ENCODE data around the gene KIF26B.

DNA sequence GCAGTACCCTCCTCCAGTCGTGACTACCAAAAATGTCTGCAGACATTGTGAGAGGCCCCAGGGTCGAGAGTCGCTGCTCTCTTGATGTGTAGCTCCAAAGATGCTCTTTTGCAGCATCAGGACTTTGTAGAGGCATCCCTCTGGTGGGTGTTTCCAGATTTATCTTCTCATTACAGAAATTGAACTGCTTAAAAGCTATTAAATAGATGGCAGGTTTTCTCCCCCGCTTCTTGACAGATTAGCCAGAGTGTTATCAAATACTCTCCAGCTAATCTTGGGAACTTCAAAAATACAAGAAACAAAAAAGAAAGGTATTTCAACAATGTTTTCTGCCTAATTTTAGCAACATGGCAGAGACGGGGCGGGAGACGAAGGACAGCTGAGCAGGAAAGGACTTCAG lies 265.2 kb downstream of the KIF26B start:
- no peak for TF ChIP-seq CTCF (IDR thresholded peaks at IDR 0.05; ENCODE audit: poor library complexity, severe bottlenecking)
- TF ChIP-seq EZH2 (IDR thresholded peaks at IDR 0.05; ENCODE audit: borderline replicate concordance, insufficient read depth, low read length, poor library complexity, severe bottlenecking): no peak
- no peak for TF ChIP-seq EP300 (conservative IDR thresholded peaks at IDR 0.05; ENCODE audit: poor library complexity, severe bottlenecking)
- no peak for TF ChIP-seq MXI1 (conservative IDR thresholded peaks at IDR 0.05; ENCODE audit: poor library complexity, severe bottlenecking)
- TF ChIP-seq RAD21 (conservative IDR thresholded peaks at IDR 0.05): no peak
- TF ChIP-seq TAF1 (IDR thresholded peaks at IDR 0.05; ENCODE audit: low read depth): no peak
- TF ChIP-seq POLR2AphosphoS5 (IDR thresholded peaks at IDR 0.05): no peak
- TF ChIP-seq, protein P1, sequence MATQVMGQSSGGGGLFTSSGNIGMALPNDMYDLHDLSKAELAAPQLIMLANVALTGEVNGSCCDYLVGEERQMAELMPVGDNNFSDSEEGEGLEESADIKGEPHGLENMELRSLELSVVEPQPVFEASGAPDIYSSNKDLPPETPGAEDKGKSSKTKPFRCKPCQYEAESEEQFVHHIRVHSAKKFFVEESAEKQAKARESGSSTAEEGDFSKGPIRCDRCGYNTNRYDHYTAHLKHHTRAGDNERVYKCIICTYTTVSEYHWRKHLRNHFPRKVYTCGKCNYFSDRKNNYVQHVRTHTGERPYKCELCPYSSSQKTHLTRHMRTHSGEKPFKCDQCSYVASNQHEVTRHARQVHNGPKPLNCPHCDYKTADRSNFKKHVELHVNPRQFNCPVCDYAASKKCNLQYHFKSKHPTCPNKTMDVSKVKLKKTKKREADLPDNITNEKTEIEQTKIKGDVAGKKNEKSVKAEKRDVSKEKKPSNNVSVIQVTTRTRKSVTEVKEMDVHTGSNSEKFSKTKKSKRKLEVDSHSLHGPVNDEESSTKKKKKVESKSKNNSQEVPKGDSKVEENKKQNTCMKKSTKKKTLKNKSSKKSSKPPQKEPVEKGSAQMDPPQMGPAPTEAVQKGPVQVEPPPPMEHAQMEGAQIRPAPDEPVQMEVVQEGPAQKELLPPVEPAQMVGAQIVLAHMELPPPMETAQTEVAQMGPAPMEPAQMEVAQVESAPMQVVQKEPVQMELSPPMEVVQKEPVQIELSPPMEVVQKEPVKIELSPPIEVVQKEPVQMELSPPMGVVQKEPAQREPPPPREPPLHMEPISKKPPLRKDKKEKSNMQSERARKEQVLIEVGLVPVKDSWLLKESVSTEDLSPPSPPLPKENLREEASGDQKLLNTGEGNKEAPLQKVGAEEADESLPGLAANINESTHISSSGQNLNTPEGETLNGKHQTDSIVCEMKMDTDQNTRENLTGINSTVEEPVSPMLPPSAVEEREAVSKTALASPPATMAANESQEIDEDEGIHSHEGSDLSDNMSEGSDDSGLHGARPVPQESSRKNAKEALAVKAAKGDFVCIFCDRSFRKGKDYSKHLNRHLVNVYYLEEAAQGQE (IDR thresholded peaks at IDR 0.05; ENCODE audit: borderline replicate concordance): no peak
- no peak for TF ChIP-seq SMC3 (conservative IDR thresholded peaks at IDR 0.05; ENCODE audit: poor library complexity)

All from neural cell (in vitro differentiated cells).